ENCODE measurements around the gene EML4. TPM values are rescaled to one million over a fixed set of nuclear protein-coding genes. Genes with fewer than 3 reads are reported as not detected.
A peak's percentile ranks its signal among the peaks of the same experiment; 100 is the strongest.

Gene EML4
- total RNA-seq, 1 experiment from 2014 or later: 36.8 TPM

GRCh38 chr2:42192652-42193566 is 23.8 kb downstream of the EML4 start:
- DNase-seq (ENCODE audit: low read depth): no peak

DNA sequence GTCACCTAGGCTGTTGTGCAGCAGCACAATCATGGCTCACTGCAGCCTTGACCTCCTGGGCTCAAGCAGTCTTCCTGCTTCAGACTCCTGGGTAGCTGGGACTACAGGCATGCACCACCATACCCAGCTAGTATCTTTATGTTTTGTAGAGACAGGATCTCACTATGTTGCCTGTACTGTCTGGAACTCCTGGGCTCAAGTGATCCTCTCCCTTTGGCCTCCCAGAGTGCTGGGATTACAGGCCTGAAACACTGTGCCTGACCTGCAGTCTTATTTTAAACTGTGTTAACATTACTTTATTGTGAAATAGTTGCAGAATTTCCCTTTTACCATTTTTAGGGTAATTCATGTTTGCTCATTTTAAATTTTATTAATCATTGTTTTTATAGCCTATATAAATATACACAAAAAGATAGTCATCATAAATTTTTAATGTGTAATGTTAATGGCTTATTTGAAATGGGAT is 24.6 kb downstream of the EML4 start:
- no peak for DNase-seq (ENCODE audit: low read depth)

DNA sequence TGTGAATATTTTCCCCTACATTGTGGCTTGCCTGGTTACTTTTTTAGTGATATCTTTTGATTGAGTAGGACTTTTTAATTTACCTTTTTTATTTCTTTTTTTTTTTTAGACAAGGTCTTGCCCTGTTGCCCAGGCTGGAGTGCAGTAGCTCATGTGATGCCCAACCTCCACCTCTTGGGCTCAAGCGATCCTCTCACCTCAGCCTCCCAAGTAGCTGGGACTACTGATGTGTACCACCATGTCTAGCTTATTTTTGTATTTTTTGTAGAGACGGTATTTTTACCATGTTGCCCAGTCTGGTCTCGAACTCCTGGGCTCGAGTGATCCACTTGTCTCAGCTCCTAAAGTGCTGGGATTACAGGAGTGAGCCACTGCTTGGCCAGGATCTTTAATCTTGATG is 25.3 kb downstream of the EML4 start:
- no peak for DNase-seq (ENCODE audit: low read depth)

GRCh38 chr2:42195559-42195958 is 26.4 kb downstream of the EML4 start:
- no peak for DNase-seq (ENCODE audit: low read depth)

- no peak for DNase-seq (ENCODE audit: low read depth)
Measured at GRCh38 chr2:42196070-42196402, 26.9 kb downstream of the EML4 start.

DNA sequence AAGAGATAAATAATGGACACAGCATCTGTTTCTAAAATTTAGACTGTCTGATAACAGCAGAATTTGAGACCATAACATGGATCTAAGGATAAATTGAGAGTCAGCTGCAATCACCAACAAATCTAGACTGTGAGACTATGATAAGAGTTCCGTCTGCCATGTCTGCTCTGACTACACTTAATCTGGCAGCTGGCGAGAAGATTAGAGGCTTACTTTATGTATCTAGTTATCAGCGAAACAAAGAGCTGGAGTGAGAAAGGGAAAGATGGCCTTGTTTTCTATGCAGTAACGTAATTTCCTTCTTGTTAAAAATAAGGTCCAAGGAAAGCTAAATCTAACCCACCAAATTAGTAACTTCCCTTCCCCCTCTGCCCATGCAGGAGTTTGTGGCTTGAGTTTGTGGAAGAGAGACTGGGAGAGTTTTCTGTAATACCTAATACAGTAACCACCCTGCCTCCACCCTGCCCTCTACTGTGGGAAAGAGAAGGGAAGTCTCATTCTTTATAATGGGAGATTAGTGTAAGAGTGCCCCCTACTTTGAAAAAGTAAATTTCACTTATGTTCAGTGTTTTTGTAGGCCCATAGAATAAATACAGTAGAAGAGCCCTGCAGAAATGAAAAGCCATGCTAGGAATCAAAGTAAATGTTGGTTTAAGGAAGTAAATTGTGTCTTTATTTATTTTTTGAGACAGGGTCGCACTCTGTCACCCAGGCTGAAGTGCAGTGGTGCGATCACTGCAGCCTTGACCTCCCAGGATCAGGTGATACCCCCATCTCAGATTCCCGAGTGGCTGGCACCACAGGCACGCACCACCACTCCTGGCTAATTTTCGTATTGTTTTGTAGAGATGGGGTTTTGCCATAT is 27.5 kb downstream of the EML4 start:
- DNase-seq (ENCODE audit: low read depth): peak; percentile 54

DNA sequence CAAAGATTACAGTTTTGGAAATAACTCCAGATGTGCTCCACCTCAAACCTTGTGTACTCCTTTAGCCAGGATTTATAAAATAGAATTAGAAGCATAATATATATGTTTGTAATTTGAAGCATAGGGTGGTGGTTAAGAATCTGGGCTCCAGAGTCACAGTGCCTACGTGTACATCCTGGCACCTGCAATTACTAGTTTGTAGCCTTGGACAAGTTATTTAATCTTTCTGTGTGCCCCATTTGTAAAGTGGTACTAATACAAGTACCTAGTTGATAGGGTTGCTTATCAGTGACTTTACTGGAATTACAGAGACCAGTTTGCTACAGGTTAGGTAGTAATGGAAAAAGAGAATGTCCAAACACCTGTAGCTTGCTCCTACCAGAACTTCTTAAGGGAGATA is 28.6 kb downstream of the EML4 start:
- DNase-seq (ENCODE audit: low read depth): no peak

DNA sequence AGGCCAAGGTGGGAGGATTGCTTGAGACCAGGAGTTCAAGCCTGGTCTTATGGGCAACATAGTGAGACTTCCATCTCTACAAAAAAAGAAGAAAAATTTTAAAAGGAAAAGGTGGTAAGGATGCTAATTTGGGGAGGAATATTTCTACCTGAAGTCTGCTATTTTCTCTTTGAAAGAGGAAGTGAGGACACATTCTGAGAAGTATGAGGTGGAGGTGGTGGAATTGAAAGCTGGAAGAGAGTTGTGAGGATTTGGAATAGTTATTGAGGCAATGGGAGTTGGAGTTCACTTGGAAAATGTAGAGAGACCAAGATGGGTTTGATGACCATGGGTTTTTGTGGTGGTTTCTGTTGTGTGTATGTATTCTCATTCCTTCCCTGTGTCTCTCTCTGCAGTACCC is 29.3 kb downstream of the EML4 start:
- no peak for DNase-seq (ENCODE audit: low read depth)

- no peak for DNase-seq (ENCODE audit: low read depth)
Measured at GRCh38 chr2:42199002-42199401, 29.8 kb downstream of the EML4 start.

GRCh38 chr2:42199626-42200025 is 30.5 kb downstream of the EML4 start:
- DNase-seq (ENCODE audit: low read depth): no peak

GRCh38 chr2:42200926-42201855 is 32.0 kb downstream of the EML4 start:
- no peak for DNase-seq (ENCODE audit: low read depth)

GRCh38 chr2:42202634-42203008 is 33.5 kb downstream of the EML4 start:
- no peak for DNase-seq (ENCODE audit: low read depth)

DNA sequence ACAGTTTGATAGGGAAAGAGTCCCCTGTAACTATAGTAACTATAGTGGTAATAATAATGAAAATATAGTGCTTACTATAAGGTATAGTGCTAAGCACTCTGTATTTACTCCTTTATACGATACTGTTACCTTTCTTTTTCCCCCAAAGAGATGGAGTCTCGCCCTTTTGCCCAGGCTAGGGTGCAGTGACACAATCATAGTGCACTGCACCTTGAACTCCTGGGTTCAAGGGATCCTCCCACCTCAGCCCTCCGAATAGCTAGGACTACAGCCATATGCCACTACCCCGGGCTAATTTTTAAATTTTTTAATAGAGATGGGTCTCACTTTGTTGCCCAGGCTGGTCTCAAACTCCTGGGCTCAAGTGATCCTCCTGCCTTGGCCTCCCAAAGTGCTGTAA is 34.6 kb downstream of the EML4 start:
- no peak for DNase-seq (ENCODE audit: low read depth)

GRCh38 chr2:42205337-42205736 is 36.2 kb downstream of the EML4 start:
- no peak for DNase-seq (ENCODE audit: low read depth)

GRCh38 chr2:42207826-42208225 is 38.7 kb downstream of the EML4 start:
- no peak for DNase-seq (ENCODE audit: low read depth)

DNA sequence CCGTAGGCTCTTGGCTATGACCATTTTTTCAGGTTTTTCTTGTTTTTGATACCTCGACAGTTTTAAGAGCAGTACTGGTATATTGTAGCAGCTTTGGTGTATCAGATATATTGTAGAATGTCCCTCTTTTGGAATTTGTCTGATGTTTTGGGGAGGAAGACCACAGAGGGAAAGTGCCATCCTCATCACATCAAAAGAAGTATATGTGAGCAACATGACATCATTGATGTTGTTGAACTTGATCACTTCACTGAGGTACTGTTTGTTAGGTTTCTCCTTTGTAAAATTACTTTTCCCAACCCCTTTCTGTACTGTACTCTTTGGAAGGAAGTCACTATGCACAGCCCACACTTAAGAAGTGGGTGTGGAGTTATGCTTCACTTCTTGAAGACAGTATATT is 41.0 kb downstream of the EML4 start:
- DNase-seq (ENCODE audit: low read depth): no peak

DNA sequence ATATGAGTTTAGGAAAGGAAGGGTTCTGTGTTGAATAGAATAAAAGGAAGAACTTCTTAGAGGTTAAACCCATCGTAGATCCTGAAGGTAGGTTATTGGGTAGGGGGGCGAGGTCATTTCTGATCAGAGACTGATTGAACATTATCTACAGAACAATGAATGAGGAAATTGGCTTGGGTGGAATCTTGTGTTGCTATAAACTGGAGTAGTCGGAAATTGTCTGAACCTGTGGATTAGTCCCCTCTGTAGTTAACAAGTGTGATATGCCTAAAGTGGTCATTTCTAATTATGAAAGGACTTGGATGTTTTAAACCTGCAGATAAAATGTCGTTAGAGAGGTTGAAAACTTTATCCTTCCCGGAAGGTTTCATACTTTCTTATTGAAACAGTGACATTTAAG is 42.1 kb downstream of the EML4 start:
- DNase-seq (ENCODE audit: low read depth): no peak

DNA sequence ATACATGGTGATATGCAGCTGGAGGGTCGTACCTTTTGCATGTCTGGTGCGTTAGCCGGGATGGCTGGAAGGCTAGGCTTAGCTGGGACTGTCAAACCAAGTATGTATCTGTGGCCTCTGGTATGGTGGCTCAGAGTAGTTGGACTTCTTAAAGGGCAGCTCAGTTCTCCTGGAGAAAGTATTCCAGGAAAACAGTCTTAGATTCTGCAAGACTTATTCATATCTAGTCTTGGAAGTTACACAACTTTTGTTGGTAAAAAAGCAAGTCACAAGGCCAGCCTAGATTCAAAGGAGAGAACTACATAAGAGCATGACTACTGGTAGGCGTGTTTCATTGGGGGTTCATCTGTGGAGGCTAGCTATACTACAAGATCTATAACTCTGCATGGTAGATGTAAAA is 45.5 kb downstream of the EML4 start:
- DNase-seq (ENCODE audit: low read depth): no peak

- DNase-seq (ENCODE audit: low read depth): no peak
Measured at GRCh38 chr2:42216694-42217093, 47.5 kb downstream of the EML4 start.

DNA sequence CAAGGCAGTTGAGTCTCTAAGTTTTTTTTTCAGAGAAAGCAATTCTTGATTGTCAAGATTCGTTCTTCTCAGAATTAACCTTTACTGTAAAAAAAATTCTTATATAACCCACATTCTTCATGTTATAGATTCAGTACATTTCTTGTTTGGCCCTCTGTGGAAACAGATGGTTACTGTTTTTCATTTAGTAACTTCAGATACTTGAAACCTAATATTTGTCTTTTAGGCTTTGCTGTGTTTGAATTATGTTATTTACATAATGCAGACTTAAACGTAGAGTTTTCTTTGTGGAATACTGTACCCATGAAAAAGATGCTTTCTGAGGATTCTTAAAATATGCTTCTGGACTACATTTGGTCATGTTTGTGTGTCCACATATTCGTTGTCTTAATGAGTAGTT is 48.2 kb downstream of the EML4 start:
- no peak for DNase-seq (ENCODE audit: low read depth)

- DNase-seq (ENCODE audit: low read depth): no peak
Measured at GRCh38 chr2:42217914-42218313, 48.8 kb downstream of the EML4 start.

Data from HT1080 (cell line).